ENCODE results near the gene GYPE. TPM values are rescaled to one million over a fixed set of nuclear protein-coding genes. Genes with fewer than 3 reads are reported as not detected.
"Not testable (repeated sequence)": the region's sequence is repeated elsewhere in the genome, so short reads cannot be mapped to it uniquely, and the experiment has no call there.

GYPE gene
- 1 to 10 TPM; 2.6 to 4.0 (median 2.9) TPM for polyA plus RNA-seq (ENCODE audit: insufficient read length in 3 of 3)

DNA sequence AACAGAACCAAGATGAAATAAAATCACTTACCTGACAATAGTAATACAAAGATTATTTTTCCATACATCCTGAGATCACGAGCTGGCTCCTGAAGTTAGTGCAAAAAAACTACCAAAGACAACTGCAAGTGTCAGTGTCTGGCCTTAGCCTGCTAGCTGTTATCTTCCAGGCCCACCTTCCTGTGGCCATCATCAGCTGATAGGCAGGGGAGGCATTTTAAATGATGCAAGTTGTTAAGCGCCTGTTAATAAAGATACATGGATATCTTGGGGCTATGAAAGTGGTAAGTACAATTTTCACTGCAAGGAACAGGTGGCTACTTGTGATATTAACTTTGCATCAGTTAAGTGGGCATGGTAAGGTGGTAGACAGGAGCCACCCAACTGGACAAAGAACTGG, at the start of gene GYPE:
GYPE (minus strand) TSS at position 120 of the 400 bp plus-strand sequence; CDS start at position 68, 52 bp downstream.
- DNase-seq (ENCODE audit: low read depth in 3 of 3, low spot score in 2 of 3), result not testable (repeated sequence)

DNA sequence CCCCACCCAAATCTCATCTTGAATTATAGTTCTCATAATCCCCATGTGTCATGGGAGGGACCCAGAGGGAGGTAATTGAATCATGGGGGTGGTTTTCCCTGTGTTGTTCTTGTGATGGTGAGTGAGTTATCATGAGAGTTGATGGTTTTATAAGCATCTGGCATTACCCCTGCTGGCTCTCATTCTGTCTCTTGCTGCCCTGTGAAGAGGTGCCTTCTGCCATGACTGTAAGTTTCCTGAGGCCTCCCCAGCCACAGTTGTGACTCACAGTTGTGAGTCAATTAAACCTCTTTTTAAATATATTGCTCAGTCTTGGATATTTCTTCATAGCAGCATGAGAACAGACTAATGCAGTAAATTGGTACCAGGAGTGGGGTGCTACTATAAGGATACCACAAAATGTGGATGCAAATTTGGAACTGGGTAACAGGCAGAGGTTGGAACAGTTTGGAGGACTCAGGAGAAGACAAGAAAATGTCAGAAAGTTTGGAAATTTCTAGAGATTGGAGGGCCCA, 46.2 kb upstream of the GYPE start:
- DNase-seq (ENCODE audit: low read depth in 3 of 3, low spot score in 2 of 3), result not testable (repeated sequence)

DNA sequence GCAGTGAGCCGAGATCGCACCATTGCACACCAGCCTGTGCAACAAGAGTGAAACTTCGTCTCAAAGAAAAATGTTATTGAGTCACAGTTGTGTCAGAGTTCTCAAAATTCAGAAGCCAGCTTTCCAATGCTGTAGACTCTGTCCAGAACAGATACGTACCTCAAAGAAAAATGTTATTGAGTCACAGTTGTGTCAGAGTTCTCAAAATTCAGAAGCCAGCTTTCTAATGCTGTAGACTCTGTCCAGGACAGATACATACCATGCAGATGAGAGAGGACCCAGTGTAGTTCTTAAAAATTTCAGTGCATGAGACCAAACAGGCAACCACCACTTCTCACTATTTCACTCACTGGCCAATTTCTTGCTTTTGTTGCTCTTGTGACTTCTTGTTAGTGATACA, 45.6 kb upstream of the GYPE start:
- DNase-seq (ENCODE audit: low read depth in 3 of 3, low spot score in 2 of 3), result not testable (repeated sequence)

DNA sequence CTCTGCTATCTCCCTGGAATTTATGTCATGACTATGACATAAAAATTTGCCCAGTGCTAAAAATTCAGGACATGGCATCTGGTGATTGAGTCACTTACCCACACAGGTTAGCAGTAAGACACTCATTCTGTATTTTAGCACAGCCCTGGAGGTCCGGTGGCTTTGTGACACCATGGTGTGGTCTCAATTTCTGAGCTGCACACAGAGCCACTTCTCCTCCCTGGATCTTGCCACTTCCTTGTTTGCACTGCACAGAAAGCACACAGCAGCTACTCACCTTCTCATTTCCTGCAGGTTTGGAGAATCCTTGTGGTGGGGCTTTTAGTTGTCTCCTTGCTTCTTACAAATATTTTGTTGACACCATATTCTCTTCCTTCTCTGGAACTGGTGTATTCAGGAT, 44.8 kb upstream of the GYPE start:
- DNase-seq (ENCODE audit: low read depth in 3 of 3, low spot score in 2 of 3), result not testable (repeated sequence)

DNA sequence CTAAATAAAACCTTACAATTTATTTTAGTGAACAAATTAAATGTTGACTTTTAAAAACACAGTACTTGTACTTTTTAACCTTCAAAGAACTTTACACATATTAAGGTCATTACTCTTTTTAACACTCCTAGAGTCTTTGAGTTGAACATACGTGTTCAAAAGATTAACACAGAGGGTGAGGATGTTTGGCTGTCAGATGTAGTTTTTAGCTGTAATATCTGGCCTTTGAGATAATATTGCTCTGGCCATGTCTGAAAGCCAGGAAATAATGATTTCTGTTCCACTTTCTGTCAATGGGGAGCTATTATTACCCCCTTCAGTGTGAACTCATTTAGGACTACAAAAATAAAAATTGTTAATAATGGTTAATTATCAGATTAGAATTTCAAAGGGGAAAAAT, 42.1 kb upstream of the GYPE start:
- DNase-seq (ENCODE audit: low read depth in 3 of 3, low spot score in 2 of 3), result not testable (repeated sequence)

DNA sequence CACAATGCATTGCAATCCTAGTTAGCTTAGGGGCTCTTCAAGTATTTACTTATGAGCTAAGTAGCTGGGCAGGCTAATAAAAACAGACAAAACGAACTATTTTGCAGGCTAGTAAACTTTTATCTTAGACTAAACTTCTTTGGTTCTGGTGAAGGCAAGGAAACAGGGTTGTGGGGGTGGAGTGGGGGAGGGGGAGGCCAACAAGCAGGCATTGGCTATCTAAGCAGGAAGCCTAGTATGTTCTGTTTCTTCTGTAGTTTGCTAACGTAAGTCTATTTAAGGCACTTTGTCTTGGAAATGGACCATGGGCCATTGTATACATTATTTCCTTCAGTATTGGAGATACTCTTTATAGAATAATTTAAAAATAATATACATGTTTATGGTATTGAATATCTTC, 35.3 kb upstream of the GYPE start:
- not testable (repeated sequence) for DNase-seq (ENCODE audit: low read depth in 3 of 3, low spot score in 2 of 3)

DNA sequence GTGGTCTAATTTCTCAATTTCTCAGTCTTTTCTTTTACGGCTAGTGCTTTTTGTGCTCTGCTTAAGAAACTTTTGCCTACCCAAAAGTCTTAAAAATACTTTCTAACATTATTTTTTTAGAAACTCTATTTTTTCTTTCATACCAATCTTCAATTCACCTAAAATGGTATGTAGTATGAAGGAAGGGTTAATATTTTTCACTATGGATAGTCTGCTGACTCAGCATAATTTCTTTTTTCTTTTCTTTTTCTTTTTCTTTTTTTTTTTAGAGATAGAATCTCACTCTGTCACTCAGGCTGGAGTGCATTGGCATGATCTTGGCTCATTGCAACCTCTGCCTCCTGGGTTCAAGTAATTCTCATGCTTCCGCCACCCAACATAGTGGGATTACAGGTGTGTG, 34.2 kb upstream of the GYPE start:
- DNase-seq (ENCODE audit: low read depth in 3 of 3, low spot score in 2 of 3), result no peak

DNA sequence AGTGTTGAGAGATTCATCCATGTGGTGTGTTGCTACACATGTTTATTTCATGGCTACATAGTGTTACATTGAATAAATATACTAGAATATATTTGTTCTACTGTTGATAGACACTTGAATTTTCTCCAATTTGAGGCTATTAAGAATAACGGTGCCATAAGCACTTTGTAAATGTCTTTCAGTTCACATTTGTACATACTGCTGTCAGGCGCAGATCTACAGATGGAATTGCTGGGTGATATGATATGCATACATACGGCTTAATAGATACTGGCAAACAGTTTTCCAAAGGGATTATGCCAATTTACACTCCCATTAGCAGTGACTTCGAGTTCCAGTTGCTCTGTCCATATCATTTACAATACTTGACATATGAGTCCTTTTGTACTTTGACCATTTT, 33.5 kb upstream of the GYPE start:
- DNase-seq (ENCODE audit: low read depth in 3 of 3, low spot score in 2 of 3), result not testable (repeated sequence)

DNA sequence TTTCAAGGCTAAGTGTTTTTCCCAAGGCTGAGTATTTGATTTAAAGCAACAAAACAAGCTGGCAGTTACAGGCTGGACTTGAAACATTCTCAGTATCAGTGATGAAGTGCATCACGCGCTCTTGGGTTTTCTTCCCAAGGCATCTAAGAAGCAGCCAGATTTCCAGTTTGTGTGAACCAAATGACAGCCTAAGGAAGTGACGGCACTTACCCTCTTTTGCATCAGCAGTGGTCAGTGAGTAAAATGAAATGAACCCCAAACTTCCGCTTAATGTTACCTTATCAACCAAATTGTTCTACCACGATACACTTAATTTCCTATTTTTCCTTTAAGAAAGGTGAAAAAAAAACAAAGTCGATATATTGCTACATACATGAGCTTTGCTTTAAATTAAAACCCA, 15.8 kb upstream of the GYPE start:
- DNase-seq (ENCODE audit: low read depth in 3 of 3, low spot score in 2 of 3), result no peak

DNA sequence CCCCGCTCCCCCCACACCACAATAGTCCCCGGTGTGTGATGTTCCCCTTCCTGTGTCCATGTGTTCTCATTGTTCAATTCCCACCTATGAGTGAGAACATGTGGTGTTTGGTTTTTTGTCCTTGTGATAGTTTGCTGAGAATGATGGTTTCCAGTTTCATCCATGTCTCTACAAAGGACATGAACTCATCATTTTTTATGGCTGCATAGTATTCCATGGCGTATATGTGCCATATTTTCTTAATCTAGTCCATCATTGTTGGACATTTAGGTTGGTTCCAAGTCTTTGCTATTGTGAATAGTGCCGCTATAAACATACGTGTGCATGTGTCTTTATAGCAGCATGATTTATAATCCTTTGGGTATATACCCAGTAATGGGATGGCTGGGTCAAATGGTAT, 11.1 kb upstream of the GYPE start:
- DNase-seq (ENCODE audit: low read depth in 3 of 3, low spot score in 2 of 3), result not testable (repeated sequence)

DNA sequence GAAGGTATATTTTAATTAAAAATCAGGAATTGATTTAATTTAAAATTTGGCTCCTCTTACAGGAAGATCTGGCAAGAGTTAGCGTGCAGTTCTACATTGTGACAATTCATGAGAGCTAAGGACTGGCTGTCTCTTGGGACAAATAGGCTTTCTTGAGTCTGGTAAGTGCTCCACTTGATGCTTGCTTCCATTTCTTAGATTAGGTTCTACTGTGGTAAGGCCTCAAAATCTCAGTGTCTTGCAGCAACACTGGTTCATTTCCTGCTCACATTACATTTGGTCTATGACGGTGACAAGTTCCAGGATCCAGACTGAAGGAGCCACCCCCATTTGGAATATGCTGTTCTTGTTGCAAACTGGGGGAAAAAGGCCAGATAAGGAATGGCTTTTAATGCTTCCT, 7.1 kb upstream of the GYPE start:
- DNase-seq (ENCODE audit: low read depth in 3 of 3, low spot score in 2 of 3), result not testable (repeated sequence)

DNA sequence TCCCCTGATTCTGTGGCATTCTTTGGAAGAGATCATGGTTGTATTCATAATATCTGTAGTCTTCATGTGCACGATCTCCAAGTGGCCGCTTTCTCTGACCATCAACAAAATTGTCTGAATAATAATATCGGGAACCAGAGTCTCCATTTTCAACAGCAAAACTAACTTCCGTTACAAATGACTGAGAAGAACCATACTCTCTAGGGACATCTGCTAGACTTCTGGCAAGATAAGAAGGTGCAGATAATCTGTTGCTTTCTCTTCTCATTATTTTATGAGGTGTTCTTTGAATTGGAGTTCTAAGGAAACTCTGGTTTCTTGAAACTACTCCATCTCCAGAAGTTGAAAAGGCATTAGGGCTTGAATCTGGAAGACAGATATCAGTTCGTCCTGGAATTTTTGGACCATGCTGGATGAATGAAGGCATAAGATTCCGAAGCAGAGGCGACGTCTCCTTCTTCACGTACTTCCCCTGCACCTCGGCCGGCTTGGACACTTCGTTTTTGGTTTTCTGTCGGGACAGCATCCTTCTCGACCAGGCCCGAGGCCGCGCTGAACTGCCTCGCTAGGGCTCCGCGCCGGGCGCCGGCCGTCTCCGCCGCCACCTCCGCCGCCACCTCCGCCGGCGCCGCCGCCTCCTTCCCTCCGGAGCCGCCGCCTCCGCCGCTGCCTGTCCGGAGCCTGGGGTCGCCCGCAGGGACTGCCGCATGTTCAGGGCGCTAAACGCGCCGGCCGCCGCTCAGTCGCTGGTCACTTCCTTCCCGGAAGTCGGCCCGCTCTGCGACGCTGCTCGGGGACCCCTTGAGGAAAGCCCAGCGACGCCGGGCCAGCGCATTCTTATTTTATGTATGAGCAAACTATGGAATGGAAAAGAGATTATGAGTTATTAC, 6.4 kb upstream of the GYPE start:
- DNase-seq (ENCODE audit: low read depth in 3 of 3, low spot score in 2 of 3), result not testable (repeated sequence)

DNA sequence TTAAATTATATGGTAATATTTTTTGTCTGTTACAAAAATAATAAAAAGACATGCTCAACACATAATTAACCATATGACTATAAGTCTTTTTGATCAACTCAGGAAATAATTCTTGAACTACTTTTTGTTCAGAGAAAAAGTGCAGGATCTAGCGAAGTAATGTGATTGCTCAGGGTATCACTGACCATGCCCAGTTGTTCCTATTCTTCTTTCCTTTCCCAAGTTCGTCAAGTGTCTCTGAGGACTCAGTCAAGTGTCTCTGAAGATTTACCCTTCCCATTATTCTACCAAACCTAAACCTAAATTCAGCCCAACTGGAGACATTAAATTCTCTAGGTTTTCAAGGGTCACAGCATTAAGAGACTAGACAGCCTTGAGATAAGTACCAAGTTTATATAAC, 5.5 kb upstream of the GYPE start:
- DNase-seq (ENCODE audit: low read depth in 3 of 3, low spot score in 2 of 3), result not testable (repeated sequence)

DNA sequence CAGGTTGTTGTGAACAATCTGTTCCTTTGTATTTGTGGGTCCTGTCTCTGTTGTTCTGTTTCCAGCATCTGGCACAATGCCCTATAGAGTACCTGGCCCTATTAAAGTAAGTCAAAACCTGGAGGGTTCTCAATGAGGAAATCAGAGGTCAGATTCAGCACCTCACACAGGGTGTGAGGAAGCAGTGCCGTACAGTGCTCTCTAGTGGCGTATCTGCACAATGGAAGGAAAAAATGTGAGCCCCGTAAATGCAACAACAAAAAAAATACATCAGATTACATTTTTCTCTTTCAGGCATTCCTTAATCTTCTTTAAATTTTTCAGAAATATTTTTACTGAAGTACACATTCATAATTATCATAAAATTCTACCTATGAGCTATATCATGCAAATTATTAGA, 2.5 kb upstream of the GYPE start:
- DNase-seq (ENCODE audit: low read depth in 3 of 3, low spot score in 2 of 3), result not testable (repeated sequence)

DNA sequence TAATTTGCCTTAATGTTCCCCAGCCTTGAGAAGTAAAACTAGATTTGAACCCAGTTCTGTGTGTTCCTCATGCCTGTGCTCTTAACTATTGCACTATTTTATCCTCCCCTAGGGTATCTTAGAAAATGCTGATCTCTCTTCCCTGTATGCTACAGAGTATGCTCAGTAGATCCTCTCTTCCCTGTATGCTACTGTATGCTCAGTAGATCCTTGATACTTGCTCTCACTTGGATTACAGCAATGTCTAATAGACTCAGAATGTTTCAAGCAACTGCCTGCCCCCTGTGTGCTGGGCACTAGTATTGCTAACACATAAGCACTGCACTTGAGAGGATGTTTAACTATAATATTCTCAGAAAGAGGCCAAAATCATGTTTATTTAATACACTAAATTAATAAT, 928 bp downstream of the GYPE start:
- DNase-seq (ENCODE audit: low read depth in 3 of 3, low spot score in 2 of 3), result not testable (repeated sequence)

DNA sequence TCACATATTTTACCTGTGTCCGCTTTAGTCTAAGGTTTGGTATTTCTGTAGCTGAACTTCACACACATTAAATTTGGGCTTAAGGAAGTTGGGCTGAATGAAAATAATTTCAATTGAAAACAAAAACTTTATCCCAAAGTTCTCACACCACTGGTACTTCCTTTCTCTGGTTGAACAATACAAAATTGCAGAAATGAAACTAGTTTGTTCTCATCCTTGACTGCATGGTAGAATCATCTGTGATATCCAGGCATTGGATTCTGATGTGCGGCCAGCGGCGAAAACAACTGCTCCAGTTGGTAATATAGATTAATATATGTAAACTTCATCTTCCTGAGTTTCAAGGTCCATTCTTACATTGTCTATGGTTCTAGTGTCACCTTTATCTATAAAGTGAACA, 15.0 kb downstream of the GYPE start:
- DNase-seq (ENCODE audit: low read depth in 3 of 3, low spot score in 2 of 3), result not testable (repeated sequence)

DNA sequence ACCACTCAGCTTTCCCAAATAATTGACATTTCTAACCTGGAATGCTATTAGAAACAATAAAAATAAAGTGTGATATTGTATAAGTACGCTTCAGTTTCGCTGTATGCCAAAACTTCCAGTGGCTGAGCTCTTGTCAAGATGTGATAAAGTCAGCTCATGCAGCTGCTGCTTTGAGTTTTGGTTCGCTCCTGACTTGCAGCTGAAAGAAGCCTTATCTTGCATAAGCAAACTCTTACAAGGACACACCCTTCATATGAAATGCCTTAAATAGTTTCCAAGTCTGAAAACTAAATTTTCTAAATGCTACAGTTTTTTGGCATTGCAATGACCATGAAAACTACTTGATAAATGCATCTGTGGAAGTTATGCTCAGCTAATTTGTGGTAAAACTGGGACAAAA, 17.2 kb downstream of the GYPE start:
- not testable (repeated sequence) for DNase-seq (ENCODE audit: low read depth in 3 of 3, low spot score in 2 of 3)

DNA sequence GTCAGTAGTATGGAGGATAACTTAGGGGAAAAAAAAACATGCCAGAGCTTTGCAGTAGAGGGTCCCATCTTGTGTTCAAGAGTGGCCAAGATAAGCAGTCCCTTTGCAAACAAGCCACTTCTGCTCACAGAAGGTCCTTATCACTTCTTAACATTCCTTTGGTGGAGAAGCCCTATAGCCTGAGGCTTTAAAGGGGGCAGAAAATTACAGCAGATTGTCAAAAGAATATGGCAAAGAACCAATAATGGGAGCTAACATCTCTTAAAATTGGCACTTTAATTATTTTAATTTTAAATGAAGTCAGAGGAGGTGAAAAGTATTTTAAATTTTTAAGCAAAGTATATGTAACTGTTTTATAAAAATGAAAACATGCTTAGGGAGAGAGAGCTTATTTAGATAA, 20.4 kb downstream of the GYPE start:
- not testable (repeated sequence) for DNase-seq (ENCODE audit: low read depth in 3 of 3, low spot score in 2 of 3)

DNA sequence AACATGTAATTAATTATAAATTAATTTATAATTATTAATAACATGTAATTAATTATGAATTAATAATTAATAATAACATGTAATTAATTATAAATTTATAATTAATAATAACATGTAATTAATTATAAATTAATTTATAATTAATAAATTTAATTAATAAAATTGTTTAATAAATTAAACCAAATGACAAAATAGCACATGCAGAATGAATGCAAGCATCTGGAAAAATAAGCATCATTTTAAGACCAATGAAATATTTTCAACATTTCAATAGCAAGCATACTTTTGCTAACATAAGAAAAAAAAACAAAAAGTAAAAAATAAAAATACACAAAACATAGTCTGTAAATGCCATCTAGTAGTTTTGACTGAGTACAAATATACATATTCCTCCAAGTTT, 21.8 kb downstream of the GYPE start:
- DNase-seq (ENCODE audit: low read depth in 3 of 3, low spot score in 2 of 3), result no peak

DNA sequence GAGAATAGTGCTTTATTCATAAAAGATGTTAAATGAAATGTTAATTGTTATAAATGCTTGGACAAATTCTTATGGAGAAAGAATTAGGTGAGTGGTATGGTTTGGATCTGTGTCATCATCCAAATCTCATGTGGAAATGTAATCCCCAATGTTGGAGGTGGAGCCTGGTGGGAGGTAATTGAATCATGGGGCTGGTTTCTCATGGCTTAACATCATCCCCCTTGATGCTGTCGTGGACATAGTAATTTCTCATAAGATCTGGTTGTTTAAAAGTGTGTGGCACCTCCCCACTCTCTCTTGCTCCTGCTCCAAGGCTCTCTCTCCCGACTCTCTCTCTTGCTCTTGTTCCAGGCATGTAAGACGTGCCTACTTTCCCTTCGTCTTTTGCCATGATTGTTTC, 22.5 kb downstream of the GYPE start:
- DNase-seq (ENCODE audit: low read depth in 3 of 3, low spot score in 2 of 3), result no peak

DNA sequence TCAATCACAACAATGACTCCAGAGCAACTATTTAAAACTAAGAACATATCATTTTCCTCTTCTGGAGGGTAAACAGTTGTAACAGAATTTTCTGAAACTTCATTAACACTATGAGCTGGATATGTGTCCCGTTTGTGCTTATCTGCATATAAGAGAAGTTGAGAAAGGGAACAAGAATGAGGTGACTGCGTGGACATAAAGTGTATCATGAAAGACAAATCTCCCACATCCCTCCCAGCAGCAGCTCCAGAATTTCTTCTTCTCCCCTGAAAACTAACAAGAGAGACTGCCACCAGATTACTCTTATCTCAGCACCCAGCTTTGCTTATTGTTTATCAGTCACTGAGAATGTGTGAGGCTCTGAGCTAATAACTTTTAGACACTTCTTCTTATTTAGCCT, 25.8 kb downstream of the GYPE start:
- not testable (repeated sequence) for DNase-seq (ENCODE audit: low read depth in 3 of 3, low spot score in 2 of 3)

DNA sequence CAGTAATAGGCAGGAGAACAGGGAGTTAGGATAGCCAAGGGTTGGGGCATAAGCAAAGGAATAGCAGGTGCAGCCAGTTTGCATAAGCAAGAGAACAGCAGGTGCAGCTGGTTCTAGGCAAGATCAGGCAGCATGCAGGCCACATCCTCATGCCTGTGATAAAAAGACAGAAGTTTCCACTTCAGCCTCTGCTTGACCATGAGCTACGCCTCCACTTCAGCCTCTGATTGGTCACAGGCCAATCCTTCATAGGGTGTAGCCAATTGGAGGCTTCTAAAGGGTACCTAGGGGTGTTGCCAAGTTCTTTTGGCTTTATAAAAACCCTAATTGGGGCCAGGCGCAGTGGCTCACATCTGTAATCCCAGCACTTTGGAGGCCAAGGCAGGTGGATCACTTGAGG, 30.0 kb downstream of the GYPE start:
- DNase-seq (ENCODE audit: low read depth in 3 of 3, low spot score in 2 of 3), result not testable (repeated sequence)

All from right renal cortex interstitium (tissue), 3 donors.